GM21737 (cell line): ENCODE results near the gene AADAC.
"Not testable (repeated sequence)": the region's sequence is repeated elsewhere in the genome, so short reads cannot be mapped to it uniquely, and the experiment has no call there.

Experiments
- ATAC-seq: cut with Tn5 transposase; IDR thresholded peaks from one replicate; pipeline ENCODE4 v1.9.1; 2021; ENCODE audit warnings: mild to moderate bottlenecking, moderate library complexity; ENCODE audit not compliant: unreplicated experiment

The AADAC gene, protein sequence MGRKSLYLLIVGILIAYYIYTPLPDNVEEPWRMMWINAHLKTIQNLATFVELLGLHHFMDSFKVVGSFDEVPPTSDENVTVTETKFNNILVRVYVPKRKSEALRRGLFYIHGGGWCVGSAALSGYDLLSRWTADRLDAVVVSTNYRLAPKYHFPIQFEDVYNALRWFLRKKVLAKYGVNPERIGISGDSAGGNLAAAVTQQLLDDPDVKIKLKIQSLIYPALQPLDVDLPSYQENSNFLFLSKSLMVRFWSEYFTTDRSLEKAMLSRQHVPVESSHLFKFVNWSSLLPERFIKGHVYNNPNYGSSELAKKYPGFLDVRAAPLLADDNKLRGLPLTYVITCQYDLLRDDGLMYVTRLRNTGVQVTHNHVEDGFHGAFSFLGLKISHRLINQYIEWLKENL

DNA sequence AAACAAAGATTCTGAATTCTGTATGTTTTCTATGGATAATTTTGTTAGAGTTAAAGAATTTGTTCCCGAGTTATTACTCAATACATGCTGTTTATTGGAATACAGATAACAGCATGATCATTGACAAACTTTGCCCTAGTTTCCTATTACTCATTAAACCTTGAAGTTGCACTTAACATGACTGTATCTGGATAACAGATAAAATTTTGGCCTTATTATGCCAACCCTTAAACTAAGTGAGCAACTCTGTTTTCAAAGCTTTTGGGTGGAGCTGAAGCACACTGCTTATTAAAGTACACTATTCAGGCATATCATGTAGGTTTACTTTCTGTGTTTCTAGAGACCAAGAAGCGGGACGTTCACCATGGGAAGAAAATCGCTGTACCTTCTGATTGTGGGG, at the start of gene AADAC:
Gene AADAC (plus strand): TSS at position 318 of the 400 bp plus-strand sequence. CDS start 47 bp downstream, at position 365.
- ATAC-seq = no peak

DNA sequence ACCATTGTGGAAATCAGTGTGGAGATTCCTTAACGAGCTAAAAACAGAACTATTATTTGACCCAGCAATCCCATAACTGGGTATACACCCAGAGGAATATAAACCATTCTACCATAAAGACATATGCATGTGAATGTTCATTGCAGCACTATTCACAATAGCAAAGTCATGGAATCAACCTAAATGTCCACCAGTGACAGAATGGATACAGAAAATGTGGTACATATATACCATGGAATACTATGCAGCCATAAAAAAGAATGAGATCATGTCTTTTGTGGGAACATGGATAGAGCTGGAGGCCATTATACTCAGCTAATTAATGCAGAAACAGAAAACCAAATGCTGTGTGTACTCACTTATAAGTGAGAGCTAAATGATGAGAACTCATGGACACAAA, 49.2 kb upstream of the AADAC start:
- not testable (repeated sequence) for ATAC-seq

DNA sequence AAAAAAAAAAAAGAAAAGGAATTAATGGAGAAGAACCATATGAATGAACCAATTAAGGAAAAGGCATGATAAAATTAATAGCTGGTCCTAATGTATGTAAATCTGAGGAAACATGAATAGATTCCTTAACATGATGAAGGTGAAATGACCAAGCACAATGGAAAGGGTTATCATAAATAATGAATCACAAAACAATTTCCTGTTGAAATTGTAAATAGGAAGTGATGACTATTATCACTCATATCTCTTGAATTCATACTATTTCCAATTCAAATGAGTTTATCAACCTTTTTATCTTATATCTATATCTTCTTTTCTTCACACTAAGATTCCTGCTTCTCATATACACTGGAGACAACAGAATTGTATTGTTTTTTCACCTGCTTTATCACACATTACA, 48.2 kb upstream of the AADAC start:
- no peak for ATAC-seq

DNA sequence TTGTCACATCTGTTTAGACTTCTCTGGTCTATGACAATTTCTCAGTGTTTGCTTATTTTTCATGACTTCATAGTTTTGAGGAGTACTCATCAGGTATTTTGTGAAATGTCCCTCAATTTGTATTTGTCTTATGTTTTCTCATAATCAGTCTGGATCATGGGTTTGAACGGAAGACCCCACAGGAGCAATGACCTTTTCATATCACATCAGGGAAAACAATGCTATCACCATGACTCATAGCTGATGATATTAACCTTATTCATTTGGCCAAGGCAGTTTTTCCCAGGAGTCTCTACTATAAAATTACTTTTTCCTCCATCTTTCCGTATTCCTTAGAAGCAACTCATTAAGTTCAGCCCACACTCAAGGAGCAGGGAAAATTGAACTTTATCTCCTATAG, 47.5 kb upstream of the AADAC start:
- no peak for ATAC-seq

DNA sequence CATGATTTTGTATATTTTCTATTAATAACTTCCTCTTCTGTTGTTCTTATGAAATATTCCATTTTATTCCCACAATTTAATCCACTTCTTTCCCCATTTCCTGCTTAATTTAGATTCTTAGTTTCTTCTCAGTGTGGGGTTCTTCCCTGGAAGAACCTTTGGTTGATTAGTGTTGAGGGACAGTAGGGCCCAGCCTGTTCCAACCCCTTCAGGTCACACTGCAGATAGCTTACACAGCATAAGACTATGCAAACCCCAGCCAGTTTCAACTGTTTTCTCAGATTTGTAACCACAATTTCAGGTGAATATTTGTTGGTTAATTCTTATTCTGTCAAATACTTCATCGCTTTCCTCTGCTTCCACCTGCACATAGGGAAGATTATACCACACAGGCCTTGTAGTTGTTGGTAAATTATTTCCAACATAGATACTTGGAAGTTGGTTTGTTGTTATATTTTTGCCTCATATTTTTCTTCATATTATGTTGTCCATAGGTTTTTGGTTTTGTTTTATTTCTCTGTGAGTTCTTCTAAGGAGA, 45.5 kb upstream of the AADAC start:
- ATAC-seq = no peak

DNA sequence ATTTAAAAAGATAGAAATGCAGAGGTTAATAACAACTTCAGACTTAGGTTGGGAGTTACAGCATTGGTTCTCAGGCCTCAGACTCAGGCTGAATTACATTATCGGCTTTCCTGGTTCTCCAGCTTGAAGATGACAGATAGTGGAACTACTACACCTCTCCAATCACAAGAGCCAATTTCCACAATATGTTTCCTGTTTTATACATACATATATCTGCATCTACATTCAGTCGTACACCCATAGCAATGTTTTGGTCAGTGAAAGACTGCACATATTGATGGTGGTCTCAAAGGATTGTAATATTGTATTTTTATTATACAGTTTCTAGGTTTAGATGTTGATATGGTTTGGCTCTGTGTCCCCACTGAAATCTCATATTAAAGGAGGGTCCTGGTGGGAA, 44.7 kb upstream of the AADAC start:
- no peak for ATAC-seq

DNA sequence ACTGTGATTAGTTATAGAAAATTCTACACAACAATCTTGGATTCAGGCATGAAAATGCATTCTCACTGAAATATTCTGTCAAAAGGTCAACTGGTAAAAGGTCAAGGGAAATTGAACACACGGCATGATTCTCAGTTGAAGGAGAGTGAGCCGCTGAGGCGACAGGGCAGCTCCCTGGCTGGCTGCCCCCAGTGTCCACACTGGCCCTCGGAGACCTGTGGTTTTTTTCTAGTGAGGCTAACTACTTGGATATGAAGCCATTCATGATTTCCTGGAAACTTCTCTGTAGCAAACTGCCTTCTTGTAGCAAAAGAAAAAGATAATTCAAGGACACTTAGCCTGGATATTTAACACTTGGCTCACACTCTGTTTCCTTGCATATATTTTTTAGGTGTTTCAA, 43.0 kb upstream of the AADAC start:
- ATAC-seq = no peak

DNA sequence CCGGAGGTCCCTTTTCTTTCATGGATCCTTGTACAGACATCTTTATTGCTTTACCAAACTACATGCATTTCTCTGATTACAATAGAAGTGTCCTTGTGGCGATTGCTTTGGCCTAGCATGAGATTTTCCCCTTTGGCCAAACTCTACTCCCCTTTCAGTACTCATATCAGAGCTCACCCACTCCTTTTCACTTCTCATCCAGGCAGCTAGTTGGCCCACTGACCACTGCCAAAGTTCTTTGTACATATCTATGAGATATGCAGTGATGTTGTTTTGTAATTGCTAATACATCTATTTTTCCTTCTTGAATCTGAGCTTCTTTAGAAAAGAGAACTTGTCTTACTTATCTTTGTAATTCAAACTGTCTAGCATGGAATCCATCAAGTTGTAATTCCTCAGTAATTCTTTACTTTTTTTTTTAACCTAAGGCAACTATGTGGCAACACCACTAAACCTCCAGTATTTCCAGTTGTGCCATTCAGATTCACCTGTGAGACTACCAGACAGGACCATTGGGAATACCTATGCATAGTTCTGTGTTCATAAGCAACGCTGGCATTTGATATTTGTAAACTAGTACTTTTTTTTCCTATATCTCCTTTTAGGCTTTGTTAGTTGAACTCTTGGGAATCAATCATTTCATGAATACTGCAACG, 41.0 kb upstream of the AADAC start:
- ATAC-seq = no peak

DNA sequence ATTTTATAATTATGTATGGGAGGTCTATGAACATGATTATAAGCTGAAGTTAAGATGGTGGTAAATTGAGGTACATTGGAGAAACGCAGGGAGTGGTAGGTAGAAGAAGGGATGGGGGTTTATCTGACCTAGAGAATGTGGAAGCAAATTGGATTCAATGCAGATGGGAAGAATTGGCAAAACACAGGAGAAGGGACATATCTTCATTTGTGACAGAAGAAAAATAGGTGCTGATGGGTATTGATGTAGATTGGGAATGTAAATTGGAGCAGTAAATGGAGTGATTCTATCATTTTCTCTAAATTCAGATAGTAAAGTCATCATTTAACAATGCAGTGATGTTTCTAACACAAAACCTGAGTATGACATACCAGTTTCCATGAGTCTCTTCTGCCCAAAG, 39.7 kb upstream of the AADAC start:
- ATAC-seq = no peak

DNA sequence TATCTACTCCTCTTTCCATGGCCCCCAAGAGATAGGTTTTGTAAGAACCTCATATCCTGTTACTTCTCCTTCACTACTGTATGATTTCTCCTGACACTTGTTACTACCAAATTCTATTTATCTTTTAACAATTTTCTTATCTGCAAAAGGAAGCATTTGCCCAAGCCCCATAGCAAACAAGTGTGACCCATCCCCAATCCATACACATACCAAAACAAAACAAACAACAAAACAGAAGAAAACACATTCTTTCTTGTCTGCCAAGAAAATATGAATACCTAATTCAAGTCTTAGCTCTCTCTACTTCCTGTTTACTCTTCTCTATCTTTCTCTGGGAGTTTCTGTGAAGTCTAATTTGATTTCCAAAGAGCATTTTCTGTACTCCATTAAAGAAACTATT, 39.0 kb upstream of the AADAC start:
- no peak for ATAC-seq

DNA sequence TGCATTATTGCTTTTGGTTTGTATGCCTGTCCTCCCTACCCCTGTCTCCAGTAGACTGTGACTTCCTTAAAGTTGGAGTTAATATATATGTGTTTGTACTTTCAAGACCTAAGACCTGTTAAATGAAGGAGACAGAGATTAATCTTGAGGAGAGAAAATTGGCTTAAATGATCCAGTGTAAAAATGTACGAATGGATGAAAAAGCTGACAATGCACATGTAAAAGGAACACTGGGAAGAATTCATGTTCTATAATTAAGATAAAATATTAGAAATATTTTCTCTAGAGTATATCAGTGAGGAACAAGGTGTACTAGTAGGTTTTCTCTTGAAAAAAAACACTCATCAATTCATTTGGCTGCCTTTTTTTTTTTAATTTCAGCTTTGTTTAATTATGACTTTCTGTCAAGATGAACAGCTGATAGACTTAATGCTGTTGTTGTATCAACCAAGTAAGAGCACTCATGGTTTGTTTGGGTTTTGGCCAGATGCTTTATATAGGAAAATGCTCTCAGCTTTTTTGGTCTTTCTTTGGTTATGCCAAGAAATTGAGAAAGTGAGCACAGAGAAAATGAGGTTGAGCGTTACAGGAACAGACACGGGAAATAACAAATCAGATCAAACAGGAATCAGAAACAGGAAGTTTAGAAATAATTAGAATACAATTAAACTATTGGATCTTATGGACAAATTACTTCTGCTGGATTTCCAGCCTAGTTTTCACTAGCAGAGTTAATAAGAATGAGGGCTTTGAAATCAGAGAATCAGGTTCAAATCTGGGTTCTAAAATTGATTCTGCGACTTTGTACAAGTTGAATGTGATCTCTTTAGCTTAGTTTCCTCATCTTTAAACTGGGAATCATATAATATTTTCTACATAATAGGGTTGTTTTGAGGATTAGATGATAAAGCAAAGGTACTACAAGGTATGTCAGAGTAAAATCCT, 38.3 kb upstream of the AADAC start:
- ATAC-seq = no peak

DNA sequence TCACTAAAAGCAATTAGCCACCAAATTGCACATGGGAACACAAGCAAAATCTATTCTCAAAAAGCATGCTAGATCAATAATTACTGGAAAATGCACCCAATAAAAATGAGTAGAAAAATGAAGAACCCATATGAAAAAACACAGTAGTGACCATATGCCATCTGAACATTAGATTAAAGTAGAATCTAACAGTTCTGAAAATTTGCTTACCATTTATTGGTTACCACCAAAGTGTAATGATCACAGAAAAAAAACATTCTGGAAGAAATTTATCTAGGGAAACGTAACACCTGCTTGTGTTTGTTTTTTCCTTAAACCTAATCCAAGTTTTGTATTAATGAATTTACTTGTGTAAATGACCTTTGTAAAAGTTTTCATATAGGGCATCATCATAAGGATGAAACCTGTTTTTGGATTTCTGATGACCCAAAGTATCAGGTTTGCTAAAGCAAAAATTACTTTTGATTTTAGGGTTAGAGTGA, 37.6 kb upstream of the AADAC start:
- no peak for ATAC-seq

DNA sequence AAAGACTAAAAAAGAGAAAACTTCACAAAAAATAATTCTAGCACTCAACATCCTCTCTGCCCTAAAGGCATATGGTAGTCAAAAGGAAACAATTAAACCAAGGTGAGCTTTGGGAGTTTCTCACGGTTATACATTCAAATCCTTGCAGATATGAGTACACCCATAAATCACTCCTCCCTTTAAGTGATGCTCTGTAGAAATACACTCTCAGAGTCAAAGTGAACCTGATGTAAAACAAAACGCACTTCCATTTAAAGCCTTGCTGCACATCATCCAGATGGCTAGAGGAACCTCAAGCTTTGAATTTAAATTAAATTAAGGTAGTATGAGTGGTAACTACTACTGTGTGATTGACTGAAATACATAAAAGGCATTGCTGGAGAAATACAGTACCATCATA, 36.0 kb upstream of the AADAC start:
- no peak for ATAC-seq

DNA sequence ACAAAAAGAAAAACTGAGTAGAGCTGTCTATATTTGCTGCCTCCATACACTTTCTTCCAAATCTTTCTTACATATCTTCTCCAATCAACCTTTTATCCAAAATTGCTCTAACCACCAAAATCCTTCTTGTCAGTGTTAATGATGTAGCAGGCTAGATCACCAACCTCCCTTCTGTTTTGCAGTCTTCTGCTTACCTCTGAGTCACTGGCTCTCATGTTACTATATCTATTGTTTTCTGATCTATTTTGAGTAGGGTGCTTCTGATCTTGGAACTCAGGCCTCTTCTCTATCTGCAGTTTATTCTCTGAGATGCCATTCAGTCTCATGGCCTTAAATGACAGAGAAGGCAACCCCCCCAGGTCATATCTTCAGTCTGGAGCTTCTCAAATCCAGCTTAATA, 26.3 kb upstream of the AADAC start:
- no peak for ATAC-seq

DNA sequence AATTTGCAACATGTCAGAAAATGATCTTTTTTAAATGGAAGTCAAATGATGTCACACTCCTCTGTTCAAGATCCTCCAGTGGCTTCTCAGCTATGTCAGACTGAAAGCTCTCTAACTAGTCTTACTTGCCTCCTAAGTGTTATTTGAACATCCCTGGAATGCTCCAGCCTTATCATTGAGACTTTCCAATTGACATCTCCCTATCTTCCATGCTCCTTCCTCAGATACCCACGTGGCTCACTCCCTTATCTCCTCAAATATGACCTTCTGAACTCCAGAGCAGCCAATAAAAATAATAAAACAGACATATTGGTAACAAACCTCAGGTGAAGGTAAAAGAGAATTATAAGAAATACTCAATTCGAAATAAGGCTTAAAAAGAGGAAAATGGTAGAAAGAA, 25.5 kb upstream of the AADAC start:
- ATAC-seq = no peak

DNA sequence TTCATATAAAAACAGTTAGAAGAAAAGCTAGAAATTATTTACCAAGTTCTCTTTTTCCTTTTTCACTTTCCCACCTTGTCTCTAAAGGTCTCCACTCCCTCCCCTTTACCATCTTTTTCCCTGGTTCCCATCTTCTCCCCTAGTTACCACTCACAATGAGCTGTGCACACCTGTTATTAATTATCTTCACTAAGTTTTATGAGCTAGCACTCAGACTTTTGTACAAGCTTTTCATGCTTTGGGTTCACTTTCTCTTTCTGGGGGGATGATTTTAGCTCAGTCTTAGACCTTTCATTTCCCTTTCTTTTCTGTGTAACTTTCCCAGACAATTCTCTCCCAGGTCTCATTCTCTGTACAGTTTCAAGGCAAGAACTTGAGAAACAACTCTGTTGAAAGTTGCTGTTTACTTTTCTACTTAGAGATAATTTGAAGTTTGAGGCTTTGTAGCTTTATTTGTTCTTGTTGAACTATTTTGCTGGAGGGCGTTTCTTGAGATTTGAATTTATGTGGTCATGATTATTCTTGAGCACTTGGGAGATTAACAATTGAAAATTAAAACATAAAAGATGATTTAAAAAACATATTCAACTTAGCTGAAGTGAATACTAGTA, 24.0 kb upstream of the AADAC start:
- ATAC-seq = no peak

DNA sequence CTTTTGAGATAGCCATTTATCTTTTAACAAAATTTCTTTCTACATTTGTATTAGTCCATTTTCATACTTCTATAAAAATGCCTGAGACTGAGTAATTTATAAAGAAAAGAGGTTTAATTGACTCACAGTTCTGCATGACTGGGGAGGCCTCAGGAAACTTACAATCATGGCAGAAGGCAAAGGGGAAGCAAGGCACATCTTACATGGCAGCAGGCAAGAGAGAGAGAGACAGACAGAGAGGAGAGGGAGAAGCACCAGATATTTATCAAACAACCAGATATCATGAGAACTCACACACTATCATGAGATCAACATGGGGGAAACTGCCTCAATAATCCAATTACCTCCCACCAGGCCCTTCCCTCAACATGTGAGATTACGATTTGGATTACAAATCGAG, 23.2 kb upstream of the AADAC start:
- ATAC-seq = not testable (repeated sequence)

DNA sequence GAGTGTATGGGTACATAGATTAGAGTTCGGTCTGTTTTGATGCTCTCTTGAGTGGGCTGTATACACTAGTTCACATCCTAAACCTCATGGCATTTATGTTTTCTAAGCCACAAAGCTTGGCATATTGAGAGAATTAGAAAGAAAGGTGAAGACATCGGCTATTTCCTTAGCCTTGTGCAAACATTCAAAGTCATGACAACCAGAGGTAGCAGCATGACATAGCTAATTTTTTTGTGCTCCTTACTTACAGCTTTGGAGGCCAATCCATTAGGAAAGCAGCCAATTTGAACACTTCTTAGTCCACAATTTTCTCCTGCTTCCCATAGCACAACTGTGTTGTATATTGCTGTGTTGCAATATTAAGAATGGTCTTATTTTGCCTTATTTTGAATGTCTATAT, 21.5 kb upstream of the AADAC start:
- ATAC-seq = no peak

DNA sequence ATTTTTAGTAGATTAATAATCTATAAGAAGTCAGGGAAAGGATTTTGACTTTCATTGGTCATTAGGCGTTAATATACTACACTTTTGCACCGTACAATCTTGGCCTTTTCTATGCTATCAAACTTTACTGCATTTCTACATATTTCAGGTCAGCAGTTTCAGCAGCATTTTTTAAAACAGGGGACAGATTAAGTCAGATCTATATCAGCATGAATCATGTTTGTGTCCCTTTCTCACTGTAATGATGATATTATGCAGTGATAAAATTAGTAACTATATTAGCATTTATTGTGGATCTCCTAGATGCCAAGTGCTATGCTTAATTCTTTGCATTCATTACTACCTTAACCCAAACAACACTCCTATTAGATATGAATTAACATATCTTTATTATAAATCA, 20.3 kb upstream of the AADAC start:
- no peak for ATAC-seq

DNA sequence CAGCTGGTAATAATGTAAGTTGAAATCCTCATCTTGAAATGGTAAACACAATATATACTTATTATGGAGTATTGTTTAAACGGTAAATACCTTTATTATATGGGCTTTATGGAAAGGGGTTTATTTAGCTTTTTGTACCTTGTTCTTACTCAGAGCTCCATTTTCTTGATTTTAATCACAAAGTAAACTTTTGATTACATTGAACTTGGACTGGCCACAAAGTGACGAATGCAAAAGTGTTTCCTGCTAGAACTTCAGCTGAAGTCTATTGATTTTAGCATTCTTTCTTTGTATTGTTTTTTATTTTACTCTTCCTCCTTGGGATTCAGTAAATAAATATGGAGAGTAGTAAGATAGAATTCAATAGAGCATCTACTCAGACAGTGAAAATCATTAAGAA, 19.8 kb upstream of the AADAC start:
- ATAC-seq = no peak

DNA sequence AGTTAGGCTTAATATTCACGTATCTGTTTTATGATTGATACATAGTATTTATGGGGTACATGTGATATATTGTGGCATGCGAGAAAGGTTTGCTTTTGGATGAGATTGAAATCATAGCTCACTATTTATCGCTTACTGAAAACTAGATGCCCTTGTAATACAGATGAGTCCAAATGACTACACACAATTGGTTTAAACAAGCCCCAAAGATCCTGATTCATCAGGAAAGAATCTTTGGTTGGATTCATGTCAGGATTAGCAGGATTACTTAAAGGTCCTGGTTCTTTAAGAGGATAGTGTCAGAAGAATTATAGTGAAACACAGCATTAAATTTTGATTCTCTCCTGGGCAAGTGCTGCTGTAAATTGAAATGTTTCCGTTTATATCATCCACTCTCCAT, 18.6 kb upstream of the AADAC start:
- ATAC-seq = no peak
